SK-N-MC (cell line): Measurements from ENCODE around the gene FASTK.

Source experiments
- EZH2 ChIP-seq: fragments of 200-600 bp; sonication (generic); IDR thresholded peaks from one replicate; pipeline ENCODE4 v1.6.1; 2017; ENCODE audit warnings: antibody characterized with exemption
- FOXP2 ChIP-seq: optimal IDR thresholded peaks from 2 replicates; pipeline ENCODE3; 2011; ENCODE audit warnings: mild to moderate bottlenecking, moderate library complexity; ENCODE audit not compliant: insufficient read depth; ENCODE audit errors: extremely low read length, control extremely low read depth
- POLR2AphosphoS5 ChIP-seq: IDR thresholded peaks from 2 replicates; pipeline ENCODE4 v1.6.1; 2012; ENCODE audit warnings: mild to moderate bottlenecking, low read depth, low read length, borderline replicate concordance

DNA sequence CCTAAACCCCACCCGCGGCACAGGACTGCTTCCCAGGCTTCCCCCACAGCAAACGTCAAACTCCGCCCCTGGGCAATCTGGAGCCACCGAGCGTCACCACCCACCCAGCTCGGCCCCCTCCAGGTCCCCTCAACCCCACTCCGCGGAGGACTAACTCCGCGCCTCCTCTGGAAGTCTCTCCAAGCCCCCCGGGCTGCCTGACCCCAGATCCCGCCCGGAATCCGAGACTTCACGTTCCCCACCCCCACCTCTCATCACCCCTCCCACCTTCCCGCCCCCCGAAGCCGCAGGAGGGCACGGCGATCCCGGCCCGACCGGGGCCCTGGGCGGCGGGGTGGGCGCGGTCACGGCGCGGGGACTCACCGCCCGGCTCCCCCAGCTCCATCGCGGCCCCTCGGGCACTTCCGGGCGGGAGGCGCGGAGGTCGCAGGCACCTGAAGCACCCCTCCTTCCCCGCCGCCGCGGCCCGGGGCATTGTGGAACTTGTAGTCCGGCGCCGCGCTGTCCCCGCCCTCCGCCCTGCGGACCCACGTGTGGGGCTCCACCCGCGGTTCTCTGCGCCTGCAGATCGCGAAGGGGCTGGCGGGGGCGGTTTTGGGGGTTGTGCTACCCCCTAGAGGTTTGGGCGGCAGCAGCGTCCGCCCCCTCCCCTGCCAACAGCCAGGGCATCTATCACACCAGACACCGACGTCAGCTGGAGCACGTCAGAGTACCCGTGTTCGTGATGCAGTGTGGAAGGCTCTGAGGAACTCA lies 2.6 kb upstream of the FASTK start, which contains the start of gene TMUB1:
- TF ChIP-seq POLR2AphosphoS5 (peak; percentile 49; the same call in 1 of the 2 replicates), EZH2 (no peak), FOXP2 (no peak)
